GM18526 (cell line): ENCODE measurements around the gene PARK7.

Experiments used
- POLR2A ChIP-seq: IDR thresholded peaks from 3 replicates; pipeline ENCODE4 v1.6.1; 2011; ENCODE audit not compliant: insufficient read length; ENCODE audit errors: extremely low read depth

Gene PARK7

DNA sequence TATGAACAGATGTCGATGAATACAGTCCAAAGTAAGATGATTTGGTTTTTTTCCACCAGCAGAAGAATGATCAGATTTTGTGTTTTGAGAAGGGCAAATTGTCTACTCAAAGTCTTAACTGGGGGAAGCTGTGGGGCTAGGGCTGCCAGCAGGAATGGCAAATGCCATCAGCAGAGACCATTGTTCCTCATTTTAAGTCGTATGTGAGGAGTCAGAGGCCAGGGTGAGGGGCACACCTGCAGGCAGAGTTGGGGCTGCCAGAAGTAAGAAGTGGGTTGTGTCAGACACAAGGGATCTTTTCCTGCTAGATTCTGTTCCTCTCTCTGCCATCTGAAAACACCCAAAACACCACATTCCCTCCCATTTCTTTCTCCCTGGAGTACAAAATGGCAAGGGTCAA lies 8.7 kb downstream of the PARK7 start:
- TF ChIP-seq POLR2A, result no peak

GRCh38 chr1:7971024-7971423 lies 9.5 kb downstream of the PARK7 start:
- no peak for TF ChIP-seq POLR2A

DNA sequence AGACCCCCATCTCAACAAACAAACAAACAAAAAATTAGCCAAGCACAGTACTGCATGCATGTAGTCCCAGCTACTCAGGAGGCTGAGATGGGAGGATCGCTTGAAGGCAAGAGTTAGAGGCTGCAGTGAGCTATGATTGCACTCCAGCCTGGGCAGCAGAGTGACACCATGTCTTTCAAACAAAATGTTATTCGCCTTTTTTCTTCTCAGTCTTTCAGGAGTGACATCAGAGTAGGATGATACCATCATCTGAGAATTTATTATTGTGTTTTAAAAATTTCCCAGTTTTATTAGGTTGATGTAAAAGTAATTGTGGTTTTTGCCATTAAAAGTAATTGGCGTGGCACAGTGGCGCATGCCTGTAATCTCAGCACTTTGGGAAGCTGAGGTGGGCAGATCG lies 10.8 kb downstream of the PARK7 start:
- no peak for TF ChIP-seq POLR2A

- no peak for TF ChIP-seq POLR2A
Measured at GRCh38 chr1:7973086-7973485, 11.6 kb downstream of the PARK7 start.

GRCh38 chr1:7975212-7975865 lies 13.8 kb downstream of the PARK7 start:
- TF ChIP-seq POLR2A, result no peak

GRCh38 chr1:7980984-7981383 lies 19.5 kb downstream of the PARK7 start:
- TF ChIP-seq POLR2A, result no peak

DNA sequence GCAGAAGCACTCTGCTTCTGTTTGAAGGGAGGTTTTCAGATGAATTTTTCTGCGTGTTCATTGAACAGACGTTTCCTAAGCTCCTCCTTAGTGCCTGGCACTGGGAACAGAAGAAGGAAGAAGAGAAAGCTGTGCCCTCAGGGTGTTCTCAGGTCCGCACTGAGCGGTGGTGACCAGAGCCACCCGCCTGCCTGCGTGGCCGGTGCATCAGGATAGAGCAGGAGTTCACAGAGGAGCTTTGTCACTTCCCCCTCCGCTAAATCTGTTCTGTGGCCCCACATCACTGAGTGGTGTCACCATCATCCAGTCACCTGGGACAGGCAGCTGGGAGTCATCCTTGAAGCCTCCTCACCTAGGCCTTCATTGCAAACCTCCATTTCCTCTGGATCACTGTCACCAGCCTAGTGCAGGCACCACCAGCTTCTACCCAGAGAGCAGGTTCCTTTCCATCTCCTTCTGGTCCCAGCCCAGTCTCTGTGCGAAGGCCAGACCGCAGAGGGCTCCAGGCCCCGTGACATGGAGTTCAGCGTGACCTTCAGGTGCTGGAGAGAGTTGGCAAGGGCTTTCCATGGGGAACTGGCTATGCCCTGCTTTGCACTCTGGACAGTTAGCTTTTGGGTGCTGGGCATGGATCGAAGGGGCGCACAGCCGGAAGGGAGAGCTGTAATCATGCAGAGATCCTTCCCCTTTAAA lies 21.7 kb downstream of the PARK7 start:
- TF ChIP-seq POLR2A, result no peak

DNA sequence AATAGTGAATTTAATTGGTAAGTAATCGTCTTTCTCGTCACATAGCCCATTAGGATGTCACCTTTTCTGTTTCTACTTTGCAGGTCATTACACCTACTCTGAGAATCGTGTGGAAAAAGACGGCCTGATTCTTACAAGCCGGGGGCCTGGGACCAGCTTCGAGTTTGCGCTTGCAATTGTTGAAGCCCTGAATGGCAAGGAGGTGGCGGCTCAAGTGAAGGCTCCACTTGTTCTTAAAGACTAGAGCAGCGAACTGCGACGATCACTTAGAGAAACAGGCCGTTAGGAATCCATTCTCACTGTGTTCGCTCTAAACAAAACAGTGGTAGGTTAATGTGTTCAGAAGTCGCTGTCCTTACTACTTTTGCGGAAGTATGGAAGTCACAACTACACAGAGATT lies 23.3 kb downstream of the PARK7 start:
- no peak for TF ChIP-seq POLR2A

DNA sequence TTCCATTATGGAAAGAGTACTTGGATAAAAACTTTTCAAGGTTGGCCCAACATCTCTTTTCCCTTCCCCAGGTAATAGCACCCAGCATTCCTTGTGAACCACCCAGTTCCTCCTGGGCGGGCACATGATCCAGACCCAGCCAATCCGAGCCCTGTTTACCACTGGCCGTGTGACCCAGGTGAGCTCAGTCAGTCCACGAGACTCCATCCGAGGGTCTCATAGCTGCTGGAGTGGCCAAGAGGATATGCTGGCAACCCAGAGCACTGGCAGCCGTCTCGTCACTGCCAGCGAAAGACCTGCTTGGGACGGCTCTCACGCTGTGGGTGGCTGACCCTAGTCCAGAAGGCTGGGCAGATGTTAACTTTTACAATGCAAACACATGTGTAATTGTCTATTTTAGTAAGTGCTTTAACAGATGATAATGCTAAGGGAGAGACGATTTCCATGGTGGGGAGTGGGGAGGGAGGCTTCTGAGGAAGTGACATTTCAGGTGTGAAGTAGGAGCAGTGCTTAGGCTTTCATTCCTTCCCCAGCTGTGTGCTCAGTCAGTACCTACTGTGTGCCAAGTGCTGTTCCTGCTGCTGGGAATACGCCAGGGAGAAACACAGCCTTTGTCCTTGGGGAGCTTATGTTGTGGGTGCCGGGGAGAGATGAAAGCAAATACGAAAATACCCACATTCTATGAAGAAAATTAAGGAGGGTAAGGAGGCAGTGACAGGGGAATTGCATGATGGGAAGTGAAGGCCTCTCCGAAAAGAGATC lies 24.5 kb downstream of the PARK7 start:
- no peak for TF ChIP-seq POLR2A

GRCh38 chr1:7987528-7987927 lies 26.0 kb downstream of the PARK7 start:
- no peak for TF ChIP-seq POLR2A

GRCh38 chr1:7988576-7988975 lies 27.1 kb downstream of the PARK7 start:
- no peak for TF ChIP-seq POLR2A

DNA sequence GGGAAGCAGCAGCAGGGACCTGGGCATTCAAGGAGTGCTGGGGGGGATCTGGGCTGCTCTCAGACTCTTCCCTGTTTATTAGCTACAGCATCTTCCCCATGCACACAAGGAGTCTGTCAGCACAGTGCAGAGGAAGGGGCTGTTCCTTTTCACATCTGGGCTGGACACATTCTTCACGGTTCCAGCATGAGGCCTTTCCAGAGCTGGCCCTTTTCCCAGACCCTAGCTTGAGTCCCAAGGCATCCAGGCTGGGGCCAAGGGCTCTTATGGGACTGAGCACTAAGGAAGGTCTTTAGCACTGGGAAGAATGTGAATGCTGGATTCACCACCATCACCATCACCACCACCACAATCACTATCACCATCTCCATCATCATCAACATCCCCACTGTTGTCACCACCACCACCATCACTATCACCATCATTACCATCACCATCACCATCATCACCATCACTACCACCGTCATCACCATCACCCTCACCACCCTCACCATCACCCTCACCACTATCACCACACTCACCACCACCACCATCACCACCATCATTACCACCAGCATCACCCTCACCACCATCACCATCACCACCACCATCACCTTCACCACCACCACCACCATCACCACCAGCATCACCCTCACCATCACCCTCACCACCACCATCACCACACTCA lies 28.4 kb downstream of the PARK7 start:
- no peak for TF ChIP-seq POLR2A

DNA sequence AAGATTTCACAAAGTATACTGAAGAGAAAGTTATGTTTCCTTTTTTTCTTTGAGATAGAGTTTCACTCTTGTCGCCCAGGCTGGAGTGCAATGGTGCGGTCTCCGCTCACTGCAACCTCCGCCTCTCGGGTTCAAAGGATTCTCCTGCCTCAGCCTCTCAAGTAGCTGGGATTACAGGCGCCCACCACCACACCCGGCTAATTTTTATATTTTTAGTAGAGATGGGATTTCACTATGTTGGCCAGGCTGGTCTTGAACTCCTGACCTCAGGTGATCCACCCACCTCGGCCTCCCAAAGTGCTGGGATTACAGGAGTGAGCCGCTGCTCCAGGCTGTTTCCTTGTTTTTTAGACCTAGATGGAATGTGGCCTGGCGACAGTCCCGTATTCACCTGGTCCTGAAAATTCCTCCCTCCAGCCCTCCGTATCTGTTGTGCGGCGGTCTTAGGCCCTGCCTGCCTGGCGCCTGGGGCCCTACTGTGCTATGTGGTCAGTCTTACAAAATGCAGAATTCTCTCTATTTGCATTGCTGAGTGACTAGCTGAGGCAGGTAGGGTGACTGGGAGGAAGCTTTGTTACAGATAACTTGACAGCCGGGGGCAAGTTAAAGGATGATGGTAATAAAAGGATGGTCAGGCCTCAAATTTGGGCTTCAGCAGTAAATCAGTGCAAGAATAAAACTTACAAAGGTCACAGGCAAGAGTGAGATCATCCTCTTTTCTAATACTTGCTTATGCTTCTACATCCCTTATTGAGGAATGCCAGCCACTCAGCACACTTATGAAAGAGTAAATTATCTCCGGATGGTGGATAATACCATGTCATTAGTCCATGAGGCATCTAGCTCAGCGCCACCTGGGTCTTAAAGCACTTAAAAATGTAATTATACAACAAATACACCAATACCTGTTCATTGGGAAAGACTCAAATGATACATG lies 30.3 kb downstream of the PARK7 start:
- no peak for TF ChIP-seq POLR2A

DNA sequence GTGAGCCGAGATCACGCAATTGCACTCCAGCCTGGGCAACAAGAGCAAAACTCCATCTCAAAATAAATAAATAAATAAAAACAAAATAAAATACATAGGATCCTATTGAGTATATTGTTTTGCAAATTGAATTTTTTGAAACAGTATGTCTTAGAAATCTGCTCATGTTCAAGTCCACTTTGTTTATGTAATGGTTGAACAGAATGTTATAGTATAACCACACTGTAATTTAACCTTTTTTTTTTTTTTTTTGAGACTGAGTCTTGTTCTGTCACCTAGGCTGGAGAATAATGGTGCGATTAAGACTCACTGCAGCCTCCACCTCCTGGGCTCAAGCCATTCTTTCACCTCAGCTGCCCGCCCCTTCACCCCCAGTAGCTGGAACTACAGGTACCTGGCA lies 31.4 kb downstream of the PARK7 start:
- TF ChIP-seq POLR2A, result no peak
